GM18909 (cell line): Measurements from ENCODE around the gene SYNE3.

Experiments used
- ATAC-seq: cut with Tn5 transposase; IDR thresholded peaks from one replicate; pipeline ENCODE4 v1.9.1; 2021; ENCODE audit warnings: mild to moderate bottlenecking; ENCODE audit not compliant: unreplicated experiment, poor library complexity

The SYNE3 gene

GRCh38 chr14:95516554-95517181 is at the start of gene SYNE3:
Gene SYNE3 (minus strand): TSS chr14:95516650. CDS start chr14:95475821, 40,829 bp downstream.
- peak; percentile 51 for ATAC-seq

- ATAC-seq: no peak
Observed at GRCh38 chr14:95564060-95564459, 47.6 kb upstream of the SYNE3 start.

- ATAC-seq: no peak
Observed at GRCh38 chr14:95562892-95563685, 46.6 kb upstream of the SYNE3 start.

- peak; percentile 87 for ATAC-seq
Observed at GRCh38 chr14:95561001-95561412, 44.6 kb upstream of the SYNE3 start.

GRCh38 chr14:95559203-95559602 is 42.8 kb upstream of the SYNE3 start:
- no peak for ATAC-seq

GRCh38 chr14:95557832-95558231 is 41.4 kb upstream of the SYNE3 start:
- ATAC-seq: no peak

- no peak for ATAC-seq
Observed at GRCh38 chr14:95557291-95557690, 40.8 kb upstream of the SYNE3 start.

- ATAC-seq: no peak
Observed at GRCh38 chr14:95555053-95555452, 38.6 kb upstream of the SYNE3 start.

GRCh38 chr14:95553141-95553540 is 36.7 kb upstream of the SYNE3 start:
- ATAC-seq: no peak

GRCh38 chr14:95551435-95551834 is 35.0 kb upstream of the SYNE3 start:
- ATAC-seq: no peak

GRCh38 chr14:95549656-95550585 is 33.5 kb upstream of the SYNE3 start:
- ATAC-seq: no peak

- ATAC-seq: no peak
Observed at GRCh38 chr14:95548328-95548929, 32.0 kb upstream of the SYNE3 start.

GRCh38 chr14:95547626-95548327 is 31.3 kb upstream of the SYNE3 start:
- ATAC-seq: no peak

- no peak for ATAC-seq
Observed at GRCh38 chr14:95547272-95547625, 30.8 kb upstream of the SYNE3 start.

GRCh38 chr14:95545515-95546168 is 29.2 kb upstream of the SYNE3 start:
- no peak for ATAC-seq

- ATAC-seq: no peak
Observed at GRCh38 chr14:95544588-95544987, 28.1 kb upstream of the SYNE3 start.

- no peak for ATAC-seq
Observed at GRCh38 chr14:95543021-95543420, 26.6 kb upstream of the SYNE3 start.

- no peak for ATAC-seq
Observed at GRCh38 chr14:95541932-95542930, 25.8 kb upstream of the SYNE3 start.
